ENCODE measurements around the gene ANGPTL5. TPM values are rescaled to one million over a fixed set of nuclear protein-coding genes. Genes with fewer than 3 reads are reported as not detected.

ANGPTL5 gene
- total RNA-seq, 4 donors from 2014 or later: 0.37 to 3.2 (median 0.56) TPM; not detected in 1

DNA sequence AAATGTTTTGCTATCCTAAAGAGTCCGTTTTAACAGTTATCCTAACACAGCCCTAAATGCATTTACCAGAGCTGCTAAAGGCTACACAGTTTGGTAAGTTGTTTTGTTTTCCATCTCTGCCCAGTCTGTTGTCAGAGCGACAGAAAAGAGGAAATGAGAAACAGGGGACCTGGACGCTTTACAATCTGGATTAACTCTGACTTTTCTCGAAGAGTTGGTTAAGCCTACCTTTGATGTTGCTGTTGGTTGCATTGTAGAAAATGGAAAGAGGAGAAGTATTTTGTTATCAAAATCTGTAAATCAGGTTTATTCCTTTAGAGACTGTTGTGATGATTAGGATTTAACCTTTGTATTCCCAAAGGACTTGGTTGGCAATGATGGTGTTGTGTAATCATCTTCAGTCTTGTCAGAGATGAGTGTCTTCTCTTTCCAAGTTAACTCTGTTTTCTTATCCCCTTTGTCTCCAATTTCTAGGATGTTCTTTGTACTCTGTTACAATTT lies 481 bp downstream of the ANGPTL5 start:
- TF ChIP-seq, protein P1, sequence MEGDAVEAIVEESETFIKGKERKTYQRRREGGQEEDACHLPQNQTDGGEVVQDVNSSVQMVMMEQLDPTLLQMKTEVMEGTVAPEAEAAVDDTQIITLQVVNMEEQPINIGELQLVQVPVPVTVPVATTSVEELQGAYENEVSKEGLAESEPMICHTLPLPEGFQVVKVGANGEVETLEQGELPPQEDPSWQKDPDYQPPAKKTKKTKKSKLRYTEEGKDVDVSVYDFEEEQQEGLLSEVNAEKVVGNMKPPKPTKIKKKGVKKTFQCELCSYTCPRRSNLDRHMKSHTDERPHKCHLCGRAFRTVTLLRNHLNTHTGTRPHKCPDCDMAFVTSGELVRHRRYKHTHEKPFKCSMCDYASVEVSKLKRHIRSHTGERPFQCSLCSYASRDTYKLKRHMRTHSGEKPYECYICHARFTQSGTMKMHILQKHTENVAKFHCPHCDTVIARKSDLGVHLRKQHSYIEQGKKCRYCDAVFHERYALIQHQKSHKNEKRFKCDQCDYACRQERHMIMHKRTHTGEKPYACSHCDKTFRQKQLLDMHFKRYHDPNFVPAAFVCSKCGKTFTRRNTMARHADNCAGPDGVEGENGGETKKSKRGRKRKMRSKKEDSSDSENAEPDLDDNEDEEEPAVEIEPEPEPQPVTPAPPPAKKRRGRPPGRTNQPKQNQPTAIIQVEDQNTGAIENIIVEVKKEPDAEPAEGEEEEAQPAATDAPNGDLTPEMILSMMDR (IDR thresholded peaks at IDR 0.05): no peak
- no peak for DNase-seq (ENCODE audit: low spot score)
- no peak for ATAC-seq (ENCODE audit: low FRiP score)

DNA sequence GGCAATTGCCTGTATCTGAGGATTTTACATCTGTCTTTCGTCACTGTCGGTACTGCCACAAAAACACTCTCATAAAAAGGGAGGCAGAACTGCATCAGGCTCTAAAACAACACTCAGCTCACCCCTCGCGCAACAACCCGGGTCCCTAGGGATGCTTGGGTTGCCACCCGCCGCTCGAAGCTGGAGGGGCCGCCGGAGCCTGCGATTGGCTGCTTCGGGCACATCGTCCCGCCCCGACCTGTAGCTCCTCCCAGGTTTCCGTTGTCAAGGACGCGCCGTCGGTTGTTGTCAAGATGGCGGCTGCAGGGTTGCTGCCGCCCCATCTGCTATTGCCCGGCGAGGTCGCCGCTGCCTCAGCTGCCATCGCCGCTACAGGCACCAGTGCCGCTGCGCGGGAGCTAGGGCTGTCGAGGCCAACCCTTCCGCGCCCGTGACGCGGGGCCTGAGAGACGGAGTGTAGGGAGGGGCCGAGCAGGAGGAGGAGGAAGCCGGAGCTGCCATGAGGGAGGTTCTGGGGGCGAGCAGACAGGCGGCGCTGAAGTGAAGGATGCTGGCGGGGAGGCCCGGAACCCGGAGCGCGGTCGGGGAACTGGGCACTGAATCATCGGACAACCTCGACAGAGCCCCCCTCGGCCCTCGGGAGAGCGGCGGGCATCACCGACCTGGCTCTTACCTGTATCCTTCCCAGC lies 1.4 kb downstream of the ANGPTL5 start, which contains the start of gene CEP126:
Gene CEP126, plus strand, starts transcription at position 273 of the 689 bp plus-strand sequence. Its CDS starts 275 bp downstream, at position 548.
- ATAC-seq (ENCODE audit: low FRiP score): peak; percentile 99
- peak; percentile 89 for DNase-seq (ENCODE audit: low spot score)

DNA sequence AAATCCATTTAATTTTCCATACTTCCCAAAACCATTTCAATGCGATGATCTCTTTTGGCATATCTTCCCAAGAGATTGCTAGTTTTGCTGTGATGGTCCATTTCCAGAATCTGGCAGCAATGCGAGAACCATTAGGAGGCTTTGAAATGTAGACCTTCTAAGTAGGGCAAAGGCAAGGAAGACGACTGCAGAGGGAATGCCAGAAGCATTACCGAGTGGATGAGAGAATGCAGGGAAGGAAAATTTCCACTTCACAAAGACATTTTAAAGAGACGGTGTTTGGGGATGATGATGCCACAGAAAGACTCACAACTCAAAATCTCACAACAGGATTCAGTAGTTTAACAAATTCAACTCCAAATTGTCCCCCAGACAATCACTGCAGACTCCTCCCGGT lies 2.0 kb downstream of the ANGPTL5 start:
- ATAC-seq (ENCODE audit: low FRiP score) (no peak), DNase-seq (ENCODE audit: low spot score) (no peak)
- TF ChIP-seq, protein P1 (IDR thresholded peaks at IDR 0.05): no peak

More for the DNA sequence above, 1.4 kb downstream of the ANGPTL5 start, which contains the start of gene CEP126:
- TF ChIP-seq, protein P1 (IDR thresholded peaks at IDR 0.05): peak in 1 of 3 donors; percentile 17

DNA sequence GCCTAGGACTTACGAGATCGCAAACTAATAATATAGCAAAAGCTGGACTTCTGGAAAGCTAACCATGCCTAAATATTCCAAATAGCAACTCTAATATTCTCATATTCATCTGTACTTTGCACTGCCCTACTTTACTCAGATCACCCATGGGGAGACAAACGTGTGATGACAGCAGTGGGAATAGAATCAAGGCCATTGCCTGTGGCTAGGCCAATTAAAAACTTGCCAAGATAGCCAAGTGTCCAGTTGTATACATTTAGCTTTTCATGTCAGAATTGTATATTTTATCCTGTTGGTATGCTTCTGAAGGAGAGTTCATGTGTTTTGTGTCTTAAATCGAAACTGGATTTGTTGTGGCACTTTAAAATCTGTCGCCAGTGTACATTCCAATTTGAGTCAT lies 2.7 kb downstream of the ANGPTL5 start:
- ATAC-seq (ENCODE audit: low FRiP score) (no peak), DNase-seq (ENCODE audit: low spot score) (no peak)
- TF ChIP-seq, protein P1 (IDR thresholded peaks at IDR 0.05): no peak

DNA sequence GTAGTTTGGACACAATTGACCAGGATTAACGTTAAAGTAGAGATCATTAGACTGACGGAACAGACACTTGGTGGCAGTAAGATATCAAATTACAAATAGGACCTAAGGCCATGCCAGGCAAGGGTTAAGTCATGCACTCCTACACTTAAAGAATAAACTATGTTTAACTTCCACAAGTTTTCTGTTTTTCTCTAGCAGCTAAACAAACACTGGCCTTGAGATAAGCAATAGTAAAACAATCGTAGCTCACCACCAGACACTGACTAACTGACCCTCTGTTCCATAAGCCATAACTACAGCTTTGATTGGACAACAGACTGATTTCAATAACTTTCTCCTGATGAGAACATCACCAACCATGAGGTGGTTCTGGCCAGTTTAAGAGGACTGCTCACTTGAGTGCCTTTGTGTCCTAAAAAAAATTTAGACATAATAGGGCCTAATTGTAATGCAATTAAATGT lies 3.5 kb downstream of the ANGPTL5 start:
- TF ChIP-seq, protein P1 (IDR thresholded peaks at IDR 0.05): no peak
- ATAC-seq (ENCODE audit: low FRiP score): no peak
- no peak for DNase-seq (ENCODE audit: low spot score)

DNA sequence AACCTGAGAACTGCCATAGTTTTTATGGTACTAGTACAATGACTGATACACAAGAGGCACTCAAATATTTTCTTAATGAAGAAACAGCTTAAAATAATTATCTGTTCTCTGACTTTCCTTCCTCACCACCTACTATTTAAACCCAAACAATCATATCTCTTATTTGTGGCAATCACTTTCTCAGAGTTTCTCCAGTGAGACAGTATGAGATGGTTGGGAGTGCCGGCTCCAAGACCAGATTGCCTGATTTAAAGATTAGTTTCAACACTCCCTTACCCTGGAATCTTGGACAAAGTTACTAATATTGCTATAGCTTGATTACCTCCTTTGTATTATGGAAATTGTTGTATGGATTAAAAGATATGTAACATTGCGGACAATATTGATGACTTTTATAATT lies 7.2 kb downstream of the ANGPTL5 start:
- TF ChIP-seq, protein P1 (IDR thresholded peaks at IDR 0.05): no peak
- no peak for ATAC-seq (ENCODE audit: low FRiP score)
- DNase-seq (ENCODE audit: low spot score): no peak

DNA sequence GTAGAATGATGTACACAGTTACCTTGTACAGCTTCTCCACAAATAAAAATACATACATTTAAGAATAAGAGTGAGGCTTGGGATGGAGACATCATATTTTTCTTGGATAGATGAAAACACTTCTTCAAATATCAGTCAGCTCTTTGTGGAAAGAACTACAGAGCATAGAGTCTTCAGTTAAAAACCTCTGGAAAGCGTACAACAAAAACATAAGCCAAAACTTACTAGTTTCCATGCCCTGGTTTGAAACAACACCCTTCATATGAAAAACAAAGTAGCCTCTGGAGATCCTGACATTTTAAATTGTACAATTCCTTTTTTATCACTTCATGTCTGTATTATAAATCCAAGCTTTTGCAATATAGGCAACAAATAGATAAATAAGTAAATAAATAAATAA lies 8.5 kb downstream of the ANGPTL5 start:
- no peak for ATAC-seq (ENCODE audit: low FRiP score)
- TF ChIP-seq, protein P1 (IDR thresholded peaks at IDR 0.05): no peak
- DNase-seq (ENCODE audit: low spot score): no peak
